ENCODE results near the gene PGA5. TPM values are rescaled to one million over a fixed set of nuclear protein-coding genes. Genes with fewer than 3 reads are reported as not detected.

The PGA5 gene
- total RNA-seq, 1 donor from 2014 or later, result not detected

DNA sequence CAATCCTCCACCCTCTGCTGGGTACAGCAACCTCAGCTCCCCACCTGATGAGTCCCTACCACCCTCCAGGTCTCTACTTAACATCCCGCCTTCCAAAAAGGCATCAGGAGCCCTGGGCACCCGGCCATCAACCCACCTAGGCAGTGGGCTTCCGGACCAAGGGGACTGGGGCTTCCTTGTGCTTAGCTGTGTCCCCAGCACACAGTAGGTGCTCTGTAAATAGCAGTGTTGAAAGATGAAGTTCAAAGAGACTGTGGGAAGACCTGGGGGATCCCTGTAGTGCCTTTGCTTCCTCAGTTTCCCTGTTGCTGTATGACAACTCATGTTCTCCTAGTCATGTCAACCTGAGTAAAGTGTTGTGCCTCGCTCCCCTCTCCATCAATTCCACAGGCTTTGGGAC, 33.1 kb downstream of the PGA5 start:
- peaks cover 12% of the 10 kb centered on the region for H3K4me1 Mint-ChIP-seq
- Histone ChIP-seq H3K36me3 (no peaks in the 10 kb centered on the region), H3K79me2 (ENCODE audit: low read depth) (no peaks in the 10 kb centered on the region), H3F3A (ENCODE audit: low read depth) (no peaks in the 10 kb centered on the region), H3K4me2 (no peak overlapping the region), H3K4me1 (no peaks in the 10 kb centered on the region), H3K27ac (no peak overlapping the region), H3K27me3 (no peaks in the 10 kb centered on the region), H4K20me1 (ENCODE audit: low read depth) (no peaks in the 10 kb centered on the region), H2AFZ (replicated peaks) (no peak overlapping the region), H3K9me3 (ENCODE audit: low read depth) (no peaks in the 10 kb centered on the region), H3K4me3 (no peak overlapping the region), H3K9ac (no peak overlapping the region)
- TF ChIP-seq EZH2 (IDR thresholded peaks at IDR 0.05) (no peak), EZH2phosphoT487 (IDR thresholded peaks at IDR 0.05) (no peak)
- TF ChIP-seq, protein P1, sequence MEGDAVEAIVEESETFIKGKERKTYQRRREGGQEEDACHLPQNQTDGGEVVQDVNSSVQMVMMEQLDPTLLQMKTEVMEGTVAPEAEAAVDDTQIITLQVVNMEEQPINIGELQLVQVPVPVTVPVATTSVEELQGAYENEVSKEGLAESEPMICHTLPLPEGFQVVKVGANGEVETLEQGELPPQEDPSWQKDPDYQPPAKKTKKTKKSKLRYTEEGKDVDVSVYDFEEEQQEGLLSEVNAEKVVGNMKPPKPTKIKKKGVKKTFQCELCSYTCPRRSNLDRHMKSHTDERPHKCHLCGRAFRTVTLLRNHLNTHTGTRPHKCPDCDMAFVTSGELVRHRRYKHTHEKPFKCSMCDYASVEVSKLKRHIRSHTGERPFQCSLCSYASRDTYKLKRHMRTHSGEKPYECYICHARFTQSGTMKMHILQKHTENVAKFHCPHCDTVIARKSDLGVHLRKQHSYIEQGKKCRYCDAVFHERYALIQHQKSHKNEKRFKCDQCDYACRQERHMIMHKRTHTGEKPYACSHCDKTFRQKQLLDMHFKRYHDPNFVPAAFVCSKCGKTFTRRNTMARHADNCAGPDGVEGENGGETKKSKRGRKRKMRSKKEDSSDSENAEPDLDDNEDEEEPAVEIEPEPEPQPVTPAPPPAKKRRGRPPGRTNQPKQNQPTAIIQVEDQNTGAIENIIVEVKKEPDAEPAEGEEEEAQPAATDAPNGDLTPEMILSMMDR (IDR thresholded peaks at IDR 0.05), result no peak
- H3K4me3 Mint-ChIP-seq, result no peak overlapping the region
- peaks cover 4% of the 10 kb centered on the region for H3K27me3 Mint-ChIP-seq (ENCODE audit: insufficient read depth, low read depth)
- no peak for DNase-seq (ENCODE audit: low spot score)
- H3K9me3 Mint-ChIP-seq, result no peaks in the 10 kb centered on the region
- H3K27ac Mint-ChIP-seq, result no peak overlapping the region
- H3K36me3 Mint-ChIP-seq, result no peaks in the 10 kb centered on the region

GRCh38 chr11:61275191-61275590, 34.2 kb downstream of the PGA5 start:
- H3F3A ChIP-seq (ENCODE audit: low read depth), result no peaks in the 10 kb centered on the region
- H3K9me3 Mint-ChIP-seq, result no peaks in the 10 kb centered on the region
- H3K4me3 ChIP-seq, result no peak overlapping the region
- H2AFZ ChIP-seq (replicated peaks), result no peak overlapping the region
- H3K27me3 ChIP-seq, result no peaks in the 10 kb centered on the region
- no peak overlapping the region for H3K27ac ChIP-seq
- H4K20me1 ChIP-seq (ENCODE audit: low read depth), result no peaks in the 10 kb centered on the region
- peaks cover 20% of the 10 kb centered on the region for H3K4me1 Mint-ChIP-seq
- no peaks in the 10 kb centered on the region for H3K79me2 ChIP-seq (ENCODE audit: low read depth)
- no peak for DNase-seq (ENCODE audit: low spot score)
- H3K9ac ChIP-seq, result no peak overlapping the region
- no peaks in the 10 kb centered on the region for H3K4me1 ChIP-seq
- H3K27me3 Mint-ChIP-seq (ENCODE audit: insufficient read depth, low read depth), result peaks cover 4% of the 10 kb centered on the region
- H3K27ac Mint-ChIP-seq, result no peak overlapping the region
- H3K36me3 ChIP-seq, result no peaks in the 10 kb centered on the region
- no peak overlapping the region for H3K4me3 Mint-ChIP-seq
- no peaks in the 10 kb centered on the region for H3K9me3 ChIP-seq (ENCODE audit: low read depth)
- TF ChIP-seq EZH2phosphoT487 (IDR thresholded peaks at IDR 0.05) (no peak), EZH2 (IDR thresholded peaks at IDR 0.05) (no peak)
- TF ChIP-seq, protein P1 (IDR thresholded peaks at IDR 0.05), result no peak
- no peaks in the 10 kb centered on the region for H3K36me3 Mint-ChIP-seq
- no peak overlapping the region for H3K4me2 ChIP-seq

- Histone ChIP-seq H4K20me1 (ENCODE audit: low read depth) (no peaks in the 10 kb centered on the region), H2AFZ (replicated peaks) (no peak overlapping the region), H3K4me2 (no peak overlapping the region), H3K27ac (no peak overlapping the region), H3K27me3 (peaks cover 7% of the 10 kb centered on the region), H3F3A (ENCODE audit: low read depth) (peaks cover 7% of the 10 kb centered on the region), H3K4me1 (no peaks in the 10 kb centered on the region), H3K4me3 (no peak overlapping the region), H3K79me2 (ENCODE audit: low read depth) (no peaks in the 10 kb centered on the region), H3K36me3 (no peaks in the 10 kb centered on the region), H3K9ac (peak overlapping the region; percentile 20), H3K9me3 (ENCODE audit: low read depth) (no peaks in the 10 kb centered on the region)
- Mint-ChIP-seq H3K4me1 (peaks cover 26% of the 10 kb centered on the region), H3K27me3 (ENCODE audit: insufficient read depth, low read depth) (peaks cover 4% of the 10 kb centered on the region), H3K9me3 (no peaks in the 10 kb centered on the region), H3K27ac (no peak overlapping the region), H3K4me3 (no peak overlapping the region), H3K36me3 (no peaks in the 10 kb centered on the region)
- TF ChIP-seq EZH2phosphoT487 (IDR thresholded peaks at IDR 0.05), result no peak
- TF ChIP-seq EZH2 (IDR thresholded peaks at IDR 0.05), result no peak
- TF ChIP-seq, protein P1 (IDR thresholded peaks at IDR 0.05), result no peak
- DNase-seq (ENCODE audit: low spot score), result no peak
Observed at GRCh38 chr11:61277186-61278000, 36.4 kb downstream of the PGA5 start.
